HepG2 (cell line): ENCODE measurements around the gene TP63. TPM values are rescaled to one million over a fixed set of nuclear protein-coding genes. Genes with fewer than 3 reads are reported as not detected.

Experiments
- ATAC-seq: fragments of 200-7000 bp; cut with Tn5 transposase; 3 replicates; pipeline ENCODE4 v1.9.1; 2020; ENCODE audit warnings: mild to moderate bottlenecking, moderate library complexity
- BruUV-seq: library from RNA; stranded (reverse); fragments of 400-500 nt; replicated peaks from 2 replicates; lab custom pipeline; 2021; lab: Mats Ljungman, UMichigan
- CTCF ChIA-PET: fragments of 300-600 bp; formaldehyde crosslinking; extraction: SDS; loops from one replicate; lab custom pipeline; 2021; ENCODE audit warnings: low total read pairs, inconsistent platforms, low intra/inter-chr PET ratio; lab: Yijun Ruan, JAX
- POLR2A ChIA-PET: fragments of 350-600 bp; sonication (Branson Sonifier 250); formaldehyde crosslinking; loops from one replicate; lab custom pipeline; 2020; ENCODE audit warnings: antibody characterized with exemption, inconsistent platforms; lab: Yijun Ruan, JAX
- DNase-seq: peaks from one replicate; pipeline ENCODE4 v3.0.0-alpha.2; 2015; ENCODE audit warnings: low spot score
- FAIRE-seq: peaks from 3 replicates; lab custom pipeline; 2011; peaks lifted over from hg19 to GRCh38; lab: Jason Lieb, UNC
- H2AFZ ChIP-seq: one replicate; pipeline ENCODE4 v1.6.1; 2011; ENCODE audit warnings: low read length, inconsistent platforms
- H3K27ac ChIP-seq: fragments of 300-600 bp; 3 replicates; pipeline ENCODE4 v1.8.0; 2011; ENCODE audit warnings: mixed run types, mild to moderate bottlenecking, mixed read lengths, low read length, inconsistent platforms; ENCODE audit not compliant: insufficient read depth; ENCODE audit errors: extremely low read length
- H3K27me3 ChIP-seq, 2 experiments: fragments of 200-600 bp in 1 of 2; 2 replicates in 1 of 2; 3 replicates in 1 of 2; pipeline versions ENCODE4 v1.6.0 to v1.8.0; 2011; ENCODE audit warnings: low read length in 2 of 2, mild to moderate bottlenecking in 2 of 2, moderate library complexity in 2 of 2, inconsistent platforms in 1 of 2; ENCODE audit not compliant: insufficient read depth in 2 of 2, control insufficient read depth in 1 of 2
- H3K36me3 ChIP-seq, 2 experiments: fragments of 200-600 bp in 1 of 2; replicated peaks in 1 of 2; 2 replicates in 1 of 2; 3 replicates in 1 of 2; pipeline versions ENCODE4 v1.5.1 to v1.8.0; 2011; ENCODE audit warnings: low read length in 2 of 2, inconsistent platforms in 1 of 2; ENCODE audit not compliant: insufficient read depth in 2 of 2, control insufficient read depth in 1 of 2
- H3K4me1 ChIP-seq: 2 replicates; pipeline ENCODE4 v1.5.1; 2012; ENCODE audit warnings: low read length, inconsistent platforms; ENCODE audit not compliant: insufficient read depth
- H3K4me2 ChIP-seq: 2 replicates; pipeline ENCODE4 v1.6.0; 2011; ENCODE audit warnings: low read depth, low read length, inconsistent platforms
- H3K4me3 ChIP-seq, 3 experiments: fragments of 200-600 bp in 1 of 3; sonication (generic), shearing (Covaris generic) in 1 of 3; replicated peaks in 1 of 3; 2 replicates each; pipeline ENCODE4 v1.5.1; 2011 to 2016; ENCODE audit warnings: low read length in 3 of 3, inconsistent platforms in 2 of 3, low read depth in 2 of 3, mild to moderate bottlenecking in 2 of 3, control low read depth in 1 of 3, mixed read lengths in 1 of 3; ENCODE audit not compliant: insufficient read depth in 1 of 3
- H3K79me2 ChIP-seq: one replicate; pipeline ENCODE4 v1.6.1; 2011; ENCODE audit warnings: low read length, inconsistent platforms; ENCODE audit not compliant: insufficient read depth
- H3K9ac ChIP-seq: 2 replicates; pipeline ENCODE4 v1.6.0; 2011; ENCODE audit warnings: mild to moderate bottlenecking, low read depth, low read length, inconsistent platforms; ENCODE audit not compliant: insufficient read depth
- H3K9me3 ChIP-seq: 2 replicates; pipeline ENCODE4 v1.5.1; 2012; ENCODE audit warnings: mild to moderate bottlenecking, low read length
- H4K20me1 ChIP-seq: 2 replicates; pipeline ENCODE4 v1.6.0; 2011; ENCODE audit warnings: inconsistent platforms, mild to moderate bottlenecking, low read length, moderate library complexity; ENCODE audit not compliant: insufficient read depth
- ARNTL ChIP-seq: sonication (generic); formaldehyde crosslinking; IDR thresholded peaks from 2 replicates; pipeline ENCODE4 v1.4.0; 2020; ENCODE audit warnings: mild to moderate bottlenecking, missing genetic modification reagents
- CEBPB ChIP-seq: IDR thresholded peaks from 2 replicates; pipeline ENCODE4 v1.6.1; 2011; ENCODE audit warnings: low read depth, low read length, improper control_type of control experiment, borderline replicate concordance
- YEATS2 ChIP-seq: sonication (generic); formaldehyde crosslinking; IDR thresholded peaks from 2 replicates; pipeline ENCODE4 v1.4.0; 2020; ENCODE audit warnings: missing genetic modification reagents, borderline replicate concordance
- ZNF318 ChIP-seq: sonication (generic); formaldehyde crosslinking; IDR thresholded peaks from 2 replicates; pipeline ENCODE4 v1.4.0; 2020; ENCODE audit warnings: mild to moderate bottlenecking, missing genetic modification reagents
- ZNF609 ChIP-seq: sonication (generic); formaldehyde crosslinking; IDR thresholded peaks from 2 replicates; pipeline ENCODE4 v1.4.0; 2020; ENCODE audit warnings: mild to moderate bottlenecking, missing genetic modification reagents, borderline replicate concordance
- ZNF766 ChIP-seq: sonication (generic); formaldehyde crosslinking; IDR thresholded peaks from 2 replicates; pipeline ENCODE4 v1.5.0; 2020; ENCODE audit warnings: missing genetic modification reagents, borderline replicate concordance
- WGBS: methylation state at CpG from one replicate; pipeline ENCODE4 v1.1.6; 2017; ENCODE audit warnings: low lambda C conversion rate; 5-methylcytosine and 5-hydroxymethylcytosine counted together
- in situ Hi-C: cut with HindIII; loops from 2 replicates; pipeline ENCODE4 v1.10.0; 2017; ENCODE audit warnings: low pct_unique_long_range_greater_than_20kb; ENCODE audit not compliant: extremely low pct_ligation_motif_present
- intact Hi-C: fragments of 100-400 bp; cut with micrococcal nuclease; formaldehyde crosslinking; loops from one replicate; pipeline ENCODE4 v1.10.0; 2022; ENCODE audit not compliant: unreplicated experiment
- polyA plus RNA-seq, 8 experiments: library from polyadenylated mRNA; depleted of rRNA in 3 of 8; stranded (reverse) in 7 of 8; unstranded in 1 of 8; fragments of >200 nt; fragmentation: Illumina TruSeq in 4 of 8; extraction: Trizol in 4 of 8; gene quantifications; 2 replicates each; pipeline versions ENCODE4 v1.2.1 to v1.2.3, GENCODE V29; 2011 to 2016; ENCODE audit warnings: low read depth in 4 of 8, missing spikeins in 1 of 8, mixed read lengths in 1 of 8; ENCODE audit not compliant: insufficient read depth in 1 of 8
- total RNA-seq, 5 experiments: library from RNA; depleted of rRNA; stranded (reverse); fragments of >200 nt; fragmentation: Illumina TruSeq; extraction: Trizol; gene quantifications; 2 replicates each; pipeline ENCODE4 v1.2.3, GENCODE V29; 2016; ENCODE audit warnings: low read depth in 1 of 5

Gene TP63
- total and polyA plus RNA-seq, 2 of the 13 experiments (the other 11 are each of a cell fraction or from before 2014, with no cell fraction given): not detected

- TF ChIP-seq ZNF609 (no peak), ARNTL (no peak), ZNF766 (CRISPR knock-in tag) (no peak), YEATS2 (CRISPR knock-in tag) (no peak)
Measured at GRCh38 chr3:189698811-189699210, 67.6 kb downstream of the TP63 start (continued).

- ATAC-seq: no peak
- Histone ChIP-seq H3K4me1 (no peaks in the 10 kb centered on the region), H3K4me2 (no peak overlapping the region), H2AFZ (no peak overlapping the region), H3K27ac (no peak overlapping the region), H3K27me3 (no peaks in the 10 kb centered on the region), H3K79me2 (no peaks in the 10 kb centered on the region), H4K20me1 (no peaks in the 10 kb centered on the region), H3K4me3 (no peak overlapping the region), H3K9me3 (no peaks in the 10 kb centered on the region), H3K36me3 (no peaks in the 10 kb centered on the region), H3K9ac (no peak overlapping the region)
- ChIA-PET CTCF (no interaction called here), POLR2A (no interaction called here)
- DNase-seq: no peak
- no TSS peak for BruUV-seq
- FAIRE-seq: no peak
- 0 out of 2 replicates have a peak, but pooled peaks have one; percentile 28 for TF ChIP-seq CEBPB
- no peak for TF ChIP-seq ZNF318
- in situ Hi-C loops (no loop called here), intact Hi-C loops (no loop called here)
- 0% methylated on average over 1 of the region's 1 CpG for WGBS
Measured at GRCh38 chr3:189699885-189700284, 68.7 kb downstream of the TP63 start.
